ENCODE measurements around the gene TXNDC5.

The TXNDC5 gene

GRCh38 chr6:7938562-7939183, 28.1 kb upstream of the TXNDC5 start:
- peak overlapping the region; percentile 61 for H2AFZ ChIP-seq (ENCODE audit: low read length)
- no peaks in the 10 kb centered on the region for H4K20me1 ChIP-seq (ENCODE audit: insufficient read depth, low read length)
- peak overlapping the region; percentile 23 for H3K4me2 ChIP-seq (ENCODE audit: low read depth, low read length)
- no peaks in the 10 kb centered on the region for H3F3A ChIP-seq (ENCODE audit: insufficient read depth, low read length)
- H3K9me2 ChIP-seq (replicated peaks; ENCODE audit: insufficient read depth, low read length) = no peaks in the 10 kb centered on the region
- H3K9ac ChIP-seq (ENCODE audit: low read length) = peak overlapping the region; percentile 28; the same call in 1 of the 2 replicates
- no peak overlapping the region for H3K4me3 ChIP-seq (ENCODE audit: low read length)
- no peaks in the 10 kb centered on the region for H3K27me3 ChIP-seq (replicated peaks; ENCODE audit: insufficient read depth, low read length)
- peaks cover 22% of the 10 kb centered on the region for H3K4me1 ChIP-seq (ENCODE audit: low read length)
- H3K79me2 ChIP-seq (ENCODE audit: low read length) = no peaks in the 10 kb centered on the region
- no peaks in the 10 kb centered on the region for H3K36me3 ChIP-seq (replicated peaks; ENCODE audit: insufficient read depth, low read length)
- DNase-seq = no peak
- no peaks in the 10 kb centered on the region for H3K9me3 ChIP-seq (replicated peaks; ENCODE audit: insufficient read depth, low read length)
- peak overlapping the region; percentile 63; the same call in 1 of the 2 replicates for H3K27ac ChIP-seq (ENCODE audit: low read length)
- TF ChIP-seq EZH2phosphoT487 (IDR thresholded peaks at IDR 0.05; ENCODE audit: low read length) = no peak
- no peak for TF ChIP-seq CTCF (IDR thresholded peaks at IDR 0.05; ENCODE audit: low read length)
- no peak for TF ChIP-seq EZH2 (optimal IDR thresholded peaks at IDR 0.05; ENCODE audit: low read depth, low read length)

GRCh38 chr6:7933794-7934193, 23.2 kb upstream of the TXNDC5 start:
- Histone ChIP-seq H3K9me2 (replicated peaks; ENCODE audit: insufficient read depth, low read length) (no peaks in the 10 kb centered on the region), H3K9ac (ENCODE audit: low read length) (no peak overlapping the region), H3K9me3 (replicated peaks; ENCODE audit: insufficient read depth, low read length) (no peaks in the 10 kb centered on the region), H3K27me3 (replicated peaks; ENCODE audit: insufficient read depth, low read length) (no peaks in the 10 kb centered on the region), H3K4me3 (ENCODE audit: low read length) (no peak overlapping the region), H4K20me1 (ENCODE audit: insufficient read depth, low read length) (no peaks in the 10 kb centered on the region), H3K4me1 (ENCODE audit: low read length) (peaks cover 6% of the 10 kb centered on the region), H3K4me2 (ENCODE audit: low read depth, low read length) (no peak overlapping the region), H2AFZ (ENCODE audit: low read length) (no peak overlapping the region), H3K27ac (ENCODE audit: low read length) (no peak overlapping the region), H3K79me2 (ENCODE audit: low read length) (no peaks in the 10 kb centered on the region), H3K36me3 (replicated peaks; ENCODE audit: insufficient read depth, low read length) (no peaks in the 10 kb centered on the region), H3F3A (ENCODE audit: insufficient read depth, low read length) (no peaks in the 10 kb centered on the region)
- TF ChIP-seq EZH2phosphoT487 (IDR thresholded peaks at IDR 0.05; ENCODE audit: low read length) = no peak
- no peak for TF ChIP-seq CTCF (IDR thresholded peaks at IDR 0.05; ENCODE audit: low read length)
- no peak for TF ChIP-seq EZH2 (optimal IDR thresholded peaks at IDR 0.05; ENCODE audit: low read depth, low read length)
- DNase-seq = no peak

GRCh38 chr6:7932625-7933024, 22.0 kb upstream of the TXNDC5 start:
- no peak overlapping the region for H3K4me3 ChIP-seq (ENCODE audit: low read length)
- no peaks in the 10 kb centered on the region for H3K36me3 ChIP-seq (replicated peaks; ENCODE audit: insufficient read depth, low read length)
- no peaks in the 10 kb centered on the region for H3K9me2 ChIP-seq (replicated peaks; ENCODE audit: insufficient read depth, low read length)
- no peaks in the 10 kb centered on the region for H3F3A ChIP-seq (ENCODE audit: insufficient read depth, low read length)
- TF ChIP-seq EZH2phosphoT487 (IDR thresholded peaks at IDR 0.05; ENCODE audit: low read length) (no peak), EZH2 (optimal IDR thresholded peaks at IDR 0.05; ENCODE audit: low read depth, low read length) (no peak), CTCF (IDR thresholded peaks at IDR 0.05; ENCODE audit: low read length) (no peak)
- H3K27me3 ChIP-seq (replicated peaks; ENCODE audit: insufficient read depth, low read length) = no peaks in the 10 kb centered on the region
- H3K79me2 ChIP-seq (ENCODE audit: low read length) = no peaks in the 10 kb centered on the region
- no peaks in the 10 kb centered on the region for H4K20me1 ChIP-seq (ENCODE audit: insufficient read depth, low read length)
- H2AFZ ChIP-seq (ENCODE audit: low read length) = no peak overlapping the region
- H3K9me3 ChIP-seq (replicated peaks; ENCODE audit: insufficient read depth, low read length) = no peaks in the 10 kb centered on the region
- no peaks in the 10 kb centered on the region for H3K4me1 ChIP-seq (ENCODE audit: low read length)
- no peak overlapping the region for H3K9ac ChIP-seq (ENCODE audit: low read length)
- no peak for DNase-seq
- no peak overlapping the region for H3K27ac ChIP-seq (ENCODE audit: low read length)
- H3K4me2 ChIP-seq (ENCODE audit: low read depth, low read length) = no peak overlapping the region

Data from MM.1S (cell line).